Posterior cingulate gyrus (tissue), 11 donors: ENCODE measurements around the gene ZNF500.
A peak's percentile ranks its signal among the peaks of the same experiment; 100 is the strongest.

Source experiments
- DNase-seq, 10 donors: peaks; one replicate each; pipeline versions ENCODE4 v3.0.0 to v3.0.0-alpha.2; 2020 to 2021; ENCODE audit warnings: mixed read lengths in 3 of 10
- intact Hi-C: fragments of 100-400 bp; cut with DNase I; formaldehyde crosslinking; loops from one replicate; pipeline ENCODE4 v1.15.1; 2023

The ZNF500 gene

DNA sequence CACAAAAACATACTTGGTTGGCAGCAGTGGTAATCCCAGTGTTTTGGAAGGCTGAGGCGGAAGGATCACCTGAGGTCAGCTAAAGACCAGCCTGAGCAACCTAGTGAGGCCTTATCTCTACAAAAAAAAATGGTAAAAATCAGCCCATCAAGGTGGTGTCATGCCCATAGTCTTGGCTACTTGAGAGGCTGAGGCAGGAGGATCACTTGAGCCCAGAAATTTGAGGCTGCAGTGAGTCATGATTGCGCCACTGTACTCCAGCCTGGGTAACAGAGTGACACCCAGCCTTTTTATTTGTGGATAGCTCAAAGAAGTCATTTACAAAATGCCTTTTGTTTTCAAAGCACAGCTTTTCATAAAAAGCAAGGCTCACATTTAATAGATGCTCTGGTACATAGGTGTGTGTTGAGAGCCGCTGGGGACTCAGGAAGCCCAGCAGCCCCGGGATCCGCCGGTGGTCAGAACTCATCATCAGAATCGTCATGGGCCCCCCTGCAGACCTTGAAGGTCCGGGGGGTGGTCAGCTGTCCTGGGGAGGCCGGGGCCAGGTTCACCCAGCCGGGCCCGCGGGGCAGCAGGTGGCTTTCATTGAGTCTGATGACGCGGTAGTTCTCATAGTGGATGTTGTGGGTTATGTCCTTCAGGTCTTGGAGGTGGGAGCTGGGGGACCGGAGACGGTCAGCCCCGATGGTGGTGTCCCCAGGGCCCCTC lies 10.5 kb upstream of the ZNF500 start:
- intact Hi-C loops, result no loop called here

DNA sequence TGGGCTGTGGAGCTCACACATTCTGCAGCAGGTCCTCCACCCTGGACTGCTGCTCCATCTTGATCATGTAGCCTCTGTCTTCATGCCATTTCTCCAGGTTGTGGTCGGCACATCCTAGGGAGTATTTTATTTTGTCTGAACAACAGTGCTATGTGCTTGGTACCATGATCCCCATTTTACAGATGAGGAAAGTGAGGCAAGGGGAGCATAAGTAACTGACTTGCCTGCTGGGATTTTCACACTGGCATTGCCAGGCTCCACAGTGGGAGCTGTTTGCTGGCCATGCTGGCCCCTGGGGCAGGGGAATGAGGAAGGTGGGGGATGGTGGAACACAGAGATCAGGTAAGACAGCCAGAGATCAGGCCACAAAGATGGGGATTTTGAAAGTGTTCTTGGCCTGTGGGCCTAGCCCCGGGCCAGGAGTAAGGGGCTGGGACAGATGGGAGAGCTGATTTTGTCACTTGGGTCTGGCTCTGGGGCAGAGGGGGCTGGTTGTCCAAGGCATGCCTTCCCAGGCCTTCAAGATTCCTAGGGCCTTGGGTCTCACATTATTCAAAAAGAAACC lies 9.3 kb upstream of the ZNF500 start:
- peak in 1 of 10 donors; percentile 27 for DNase-seq
- intact Hi-C loops, result no loop called here

More for the DNA sequence above, 10.5 kb upstream of the ZNF500 start:
- peak in 1 of 10 donors; percentile 68 for DNase-seq

DNA sequence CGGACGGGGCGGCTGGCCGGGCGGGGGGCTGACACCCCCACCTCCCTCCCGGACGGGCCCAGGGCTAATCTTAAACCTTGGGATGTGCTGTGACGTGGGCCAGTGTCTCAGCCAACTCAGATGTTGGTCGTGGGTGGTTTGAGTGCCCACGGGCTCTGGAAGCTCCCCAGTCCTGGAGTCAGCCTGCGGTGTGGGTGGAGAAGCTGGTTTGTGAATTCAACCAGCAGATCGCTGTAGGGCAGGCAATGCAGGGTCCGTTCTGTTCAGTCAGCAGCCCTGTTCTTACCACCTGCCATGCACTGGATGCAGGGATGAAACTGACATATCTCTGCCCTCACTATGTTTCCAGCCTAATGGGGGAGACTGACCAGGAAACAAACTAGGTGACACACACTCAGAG lies 8.0 kb upstream of the ZNF500 start:
- DNase-seq, result peak in 2 of 10 donors; percentile 41 to 75
- intact Hi-C loops, result no loop called here

DNA sequence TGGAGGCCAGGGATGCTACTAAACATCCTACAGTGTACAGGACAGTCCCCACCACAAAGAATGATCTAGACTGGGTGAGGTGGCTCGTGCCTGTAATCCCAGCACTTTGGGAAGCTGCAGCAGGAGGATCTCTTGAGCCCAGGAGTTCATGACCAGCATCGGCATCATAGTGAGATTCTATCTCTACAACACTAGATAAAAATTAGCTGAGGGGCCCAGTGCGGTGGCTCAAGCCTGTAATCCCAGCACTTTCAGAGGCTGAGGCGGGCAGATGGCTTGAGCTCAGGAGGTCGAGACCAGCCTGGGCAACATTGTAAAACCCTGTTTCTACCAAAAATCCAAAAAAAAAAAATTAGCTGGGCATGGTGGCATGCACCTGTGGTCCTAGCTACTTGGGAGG lies 5.4 kb upstream of the ZNF500 start:
- DNase-seq, result no peak
- intact Hi-C loops, result no loop called here

DNA sequence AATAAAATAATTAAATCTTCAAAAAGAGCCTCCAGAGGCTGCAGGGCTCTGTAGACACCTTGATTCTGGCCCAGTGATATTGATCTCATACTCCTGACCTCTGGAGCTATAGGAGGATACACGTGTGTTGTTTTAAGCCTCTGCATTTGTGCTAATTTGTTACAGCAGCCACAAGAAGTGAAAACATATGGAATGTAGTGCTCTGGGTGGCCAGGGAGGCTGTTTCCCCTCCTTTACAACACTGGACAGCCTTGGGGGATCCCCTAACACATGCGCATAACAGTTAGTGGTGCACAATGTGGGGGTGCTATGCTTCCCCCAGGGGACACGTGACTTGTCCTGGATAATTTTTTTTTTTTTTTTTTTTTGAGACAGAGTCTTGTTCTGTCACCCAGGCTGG lies 4.7 kb upstream of the ZNF500 start:
- DNase-seq, result no peak
- intact Hi-C loops, result no loop called here

DNA sequence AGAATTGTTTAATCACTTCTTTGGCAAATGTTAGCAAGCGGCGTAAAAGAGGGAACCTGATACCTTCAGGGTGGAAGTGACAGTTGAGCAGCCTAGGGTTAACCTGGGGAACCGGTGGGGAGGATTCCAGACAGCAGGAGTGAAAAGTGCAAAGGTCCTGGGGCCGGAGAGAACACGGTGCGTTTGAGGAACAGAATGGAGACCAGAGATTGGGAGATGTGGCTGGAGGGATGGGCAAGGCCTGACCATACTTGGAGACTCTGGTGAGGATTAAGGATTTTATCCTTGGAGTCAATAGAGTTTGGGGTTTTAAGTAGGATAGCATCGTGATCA lies 2.3 kb upstream of the ZNF500 start:
- peak in 1 of 10 donors; percentile 59 for DNase-seq
- intact Hi-C loops, result loop anchor here (5.0 kb wide), 1 partner anchor 78 kb away; the partner anchor contains the start of genes GLYR1 and UBN1

DNA sequence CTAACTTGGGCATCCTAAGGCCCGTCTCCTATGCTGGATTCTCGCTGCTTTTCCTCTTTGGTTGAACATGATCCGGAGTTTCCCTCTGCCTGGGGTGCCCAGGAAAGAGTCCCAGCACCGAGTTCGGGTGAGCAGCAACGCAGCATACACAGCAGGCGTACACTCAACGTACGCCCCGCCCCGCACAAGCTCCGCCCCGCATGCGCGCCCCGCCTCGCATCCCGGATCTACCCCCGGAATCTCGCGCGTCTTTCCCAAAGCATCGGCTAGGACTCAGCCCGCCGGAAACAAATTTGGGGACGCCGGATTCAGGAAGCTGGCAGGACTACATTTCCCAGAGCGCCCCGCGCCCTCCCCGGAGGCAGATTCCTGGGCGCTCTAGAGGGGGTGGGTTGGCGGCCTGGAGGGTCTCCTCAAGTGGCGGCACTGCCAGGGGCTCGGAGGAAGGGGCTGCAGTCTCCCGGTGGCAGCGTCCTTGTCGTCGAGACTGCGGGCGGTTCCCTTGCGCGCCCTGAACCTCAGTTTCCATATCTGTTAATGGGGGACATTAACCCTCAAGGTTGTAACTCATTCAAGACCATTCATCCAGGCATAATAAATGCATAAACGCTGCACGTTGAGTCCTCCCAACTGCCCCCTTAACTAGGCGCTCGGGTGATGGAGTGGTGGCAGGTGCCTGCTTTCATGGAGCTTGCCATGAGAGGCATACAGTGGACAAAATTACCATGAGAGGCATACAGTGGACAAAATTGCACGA lies 1.8 kb upstream of the ZNF500 start:
- peak; percentile 92 to 100 (median 98) for DNase-seq
- intact Hi-C loops, result loop anchor here (5.0 kb wide), 1 partner anchor 79 kb away; the partner anchor contains the start of genes GLYR1 and UBN1

DNA sequence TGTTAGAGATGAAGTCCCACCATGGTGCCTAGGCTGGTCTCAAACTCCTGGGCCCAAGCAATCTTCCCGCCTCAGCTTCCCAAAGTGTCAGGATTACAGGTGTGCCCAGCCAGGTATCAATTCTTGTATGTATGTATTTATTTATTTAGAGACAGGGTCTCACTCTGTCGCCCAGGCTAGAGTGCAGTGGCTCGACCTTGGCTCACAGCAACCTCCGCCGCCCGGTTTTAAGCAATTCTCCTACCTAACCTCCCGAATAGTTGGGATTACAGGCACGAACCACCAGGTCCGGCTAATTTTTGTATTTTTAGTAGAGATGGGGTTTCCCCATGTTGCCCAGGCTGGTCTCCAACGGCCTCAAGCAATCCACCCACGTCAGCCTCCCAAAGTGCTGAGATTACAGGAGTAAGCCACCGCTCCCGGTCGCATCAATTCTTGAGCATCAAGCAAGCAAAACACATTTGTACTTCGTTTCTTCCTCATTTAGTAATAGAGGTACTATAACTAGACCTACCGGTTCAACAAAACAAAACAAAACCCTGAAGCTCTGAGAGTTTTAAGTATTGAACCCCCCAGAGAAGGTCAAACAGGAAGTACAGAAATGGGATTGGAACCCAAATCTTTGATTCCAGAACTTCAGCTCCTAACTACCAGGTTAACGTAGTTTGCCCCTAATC lies 1.0 kb upstream of the ZNF500 start:
- peak in 1 of 10 donors; percentile 66 for DNase-seq

DNA sequence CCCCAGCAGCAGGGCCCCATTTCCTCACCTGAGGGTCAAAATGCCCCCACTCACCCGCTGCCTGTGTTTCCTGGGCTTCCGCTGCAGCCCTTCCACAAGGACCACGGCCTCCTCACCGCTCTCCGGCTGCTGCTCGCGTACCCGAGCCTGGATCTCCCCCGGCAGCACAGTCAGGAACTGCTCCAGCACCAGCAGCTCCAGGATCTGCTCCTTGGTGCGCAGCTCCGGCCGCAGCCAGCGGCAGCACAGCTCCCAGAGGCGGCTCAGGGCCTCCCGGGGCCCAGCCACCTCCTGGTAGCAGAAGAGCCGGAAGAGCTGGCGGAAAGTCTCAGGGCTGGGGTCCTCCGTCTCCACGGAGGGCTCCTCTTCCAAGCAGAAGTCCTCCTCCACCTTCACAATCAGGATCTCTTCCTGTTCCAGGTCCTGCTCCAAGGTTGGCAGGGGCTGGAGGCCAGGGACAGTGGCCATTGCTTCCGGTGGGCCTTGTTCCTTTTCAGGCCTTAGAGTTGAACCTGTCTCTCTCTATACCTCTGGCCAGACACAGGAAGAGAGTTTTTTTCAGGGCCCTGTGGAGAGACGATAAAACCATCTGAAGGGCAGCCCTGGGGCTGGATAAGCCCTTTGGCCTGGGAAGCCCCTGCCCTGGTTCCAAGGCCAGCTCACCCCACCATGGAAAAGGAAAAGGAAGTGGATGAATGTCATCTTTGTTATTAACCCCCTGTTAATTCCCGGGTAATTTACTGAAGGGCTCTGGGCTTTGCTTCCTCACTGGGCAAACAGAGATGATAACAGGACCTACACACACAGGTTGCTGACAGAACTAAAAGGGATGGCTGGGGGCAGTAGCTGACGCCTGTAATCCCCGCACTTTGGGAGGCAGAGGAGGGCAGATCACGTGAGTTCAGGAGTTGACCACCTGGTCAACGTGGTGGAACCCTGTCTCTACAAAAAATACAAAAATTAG lies 1.2 kb downstream of the ZNF500 start:
- intact Hi-C loops, result loop anchor here (2.0 to 5.0 kb wide), 2 partner anchors 31 to 82 kb away; partner anchors contain the start of genes ANKS3, DNAAF8, GLYR1 and UBN1
- DNase-seq, result peak in 1 of 10 donors; percentile 75

More for the DNA sequence above, 1.0 kb upstream of the ZNF500 start:
- intact Hi-C loops, result loop anchor here (1.0 to 5.0 kb wide), 3 partner anchors 32 to 79 kb away; partner anchors contain the start of genes ANKS3, DNAAF8, GLYR1 and UBN1

DNA sequence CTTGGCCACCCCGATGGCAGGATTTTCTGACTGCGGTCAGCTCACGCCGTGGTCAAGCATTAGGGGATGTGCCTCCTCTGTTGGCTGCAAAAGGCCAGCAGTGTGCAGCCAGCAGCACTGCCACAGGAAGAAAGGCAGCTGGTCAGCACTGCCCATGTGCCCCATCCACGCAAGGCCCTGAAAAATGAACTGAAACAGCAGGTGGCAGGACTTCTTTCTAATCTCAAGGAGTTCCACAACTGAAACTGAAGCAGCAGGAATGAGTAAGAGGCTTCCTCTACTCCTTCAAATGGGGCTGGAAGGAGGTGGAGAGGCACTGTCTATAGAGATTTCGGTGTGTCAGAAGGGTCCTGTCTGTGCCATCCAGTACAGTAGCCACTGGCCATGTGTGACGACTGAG lies 3.2 kb downstream of the ZNF500 start:
- DNase-seq, result no peak
- intact Hi-C loops, result no loop called here

DNA sequence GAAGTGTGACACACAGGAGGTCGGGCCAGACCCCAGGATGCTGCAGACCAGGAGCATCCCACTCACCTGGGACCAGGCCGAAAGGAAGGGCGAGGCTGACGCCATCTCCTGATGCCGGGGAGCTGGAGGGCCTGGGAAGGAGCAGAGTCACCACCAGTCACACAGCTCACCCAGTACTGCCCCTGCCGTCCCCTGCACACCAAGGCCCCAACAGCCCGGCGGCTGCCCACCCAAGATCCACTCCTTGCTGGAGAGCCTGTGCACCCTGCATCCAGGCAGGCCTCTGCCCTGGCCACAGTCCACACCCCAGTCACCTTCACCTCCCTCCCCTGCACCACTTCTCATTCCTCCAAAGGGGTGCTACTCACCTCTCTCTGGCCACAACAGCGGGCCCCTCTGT lies 4.8 kb downstream of the ZNF500 start:
- peak in 1 of 10 donors; percentile 79 for DNase-seq
- intact Hi-C loops, result no loop called here

DNA sequence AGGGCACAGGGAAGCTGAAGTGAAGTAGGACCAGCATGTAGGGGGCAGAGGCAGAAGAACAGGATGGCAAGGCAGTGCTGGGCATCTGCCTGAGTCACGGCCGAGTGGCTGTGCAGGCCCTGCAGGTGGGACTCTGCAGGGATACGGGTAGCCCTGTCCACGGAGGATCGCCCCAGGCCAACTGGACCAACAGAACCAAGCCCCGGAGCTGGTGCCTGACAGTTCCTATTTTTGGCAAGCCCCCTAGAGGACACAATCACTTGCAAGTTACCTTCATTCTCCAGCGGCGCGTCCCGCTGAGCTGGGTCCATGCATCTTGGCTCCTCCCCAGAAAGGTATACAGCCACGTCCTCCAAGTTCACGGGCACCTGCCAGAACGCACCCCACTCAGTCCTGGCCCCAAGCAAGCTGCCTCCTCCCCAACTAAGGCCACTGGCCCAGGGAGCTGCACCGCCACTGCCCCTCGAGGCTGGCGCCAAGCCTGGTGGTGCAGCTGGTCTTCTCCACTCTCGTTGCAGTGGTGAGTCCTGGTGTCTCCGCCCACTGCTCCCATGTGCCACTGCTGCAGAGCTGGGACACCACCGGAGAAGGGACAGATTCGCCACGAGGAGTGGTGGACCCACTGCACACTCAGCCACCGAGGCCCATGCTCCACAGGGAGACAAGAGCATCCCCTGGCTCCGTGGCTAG lies 6.6 kb downstream of the ZNF500 start:
- intact Hi-C loops, result no loop called here
- DNase-seq, result no peak

DNA sequence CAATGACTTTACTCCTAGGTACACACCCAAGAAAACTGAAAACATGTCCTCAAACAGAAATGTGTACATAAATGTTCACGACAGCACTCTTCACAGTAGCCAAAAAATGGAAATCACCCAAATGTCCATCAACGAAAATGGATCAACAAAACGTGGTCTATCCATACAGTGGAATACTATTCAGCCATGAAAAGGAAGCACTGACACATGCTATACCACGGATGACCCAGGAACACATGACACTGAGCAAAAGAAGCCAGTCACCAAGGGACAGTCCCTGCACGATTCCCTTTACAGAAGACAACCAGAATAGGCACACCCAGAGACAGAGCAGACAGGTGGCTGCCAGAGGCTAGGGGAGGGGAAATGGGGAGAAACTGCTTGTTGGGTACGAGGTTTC lies 11.3 kb downstream of the ZNF500 start:
- no peak for DNase-seq
- intact Hi-C loops, result no loop called here

DNA sequence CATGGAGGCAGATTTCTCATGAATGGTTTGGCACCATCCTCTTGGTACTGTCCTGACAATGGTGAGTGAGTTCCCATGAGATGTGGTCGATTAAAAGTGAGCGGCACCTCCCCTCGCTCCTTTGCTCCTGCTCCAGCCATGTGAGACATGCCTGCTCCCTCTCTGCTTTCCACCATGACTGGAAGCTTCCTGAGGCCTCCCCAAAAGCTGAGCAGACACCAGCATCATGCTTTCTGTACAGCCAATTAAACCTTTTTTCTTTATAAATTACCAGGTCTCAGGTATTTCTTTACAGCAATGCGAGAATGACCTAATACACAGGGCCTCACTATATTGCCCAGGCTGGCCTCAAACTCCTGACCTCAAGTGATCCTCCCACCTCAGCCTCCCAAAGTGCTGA lies 12.1 kb downstream of the ZNF500 start:
- intact Hi-C loops, result no loop called here
- no peak for DNase-seq

DNA sequence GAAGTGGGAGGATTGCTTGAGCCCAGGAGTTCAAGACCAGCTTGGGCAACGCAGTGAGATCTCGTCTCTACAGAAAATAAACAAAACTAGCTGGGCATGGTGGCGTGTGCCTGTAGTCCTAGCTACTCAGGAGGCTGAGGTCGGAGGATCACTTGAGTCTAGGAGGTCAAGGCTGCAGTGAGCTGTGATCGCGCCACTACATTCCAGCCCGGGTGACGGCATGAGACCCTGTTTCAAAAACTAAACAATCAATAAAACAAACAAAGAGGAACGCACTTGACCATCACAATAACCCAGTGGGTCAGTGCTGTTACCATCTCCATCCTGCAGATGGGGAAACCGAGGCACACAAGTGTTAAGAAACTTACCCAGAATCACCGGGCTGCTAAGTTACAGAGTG lies 13.7 kb downstream of the ZNF500 start:
- DNase-seq, result no peak
- intact Hi-C loops, result no loop called here

DNA sequence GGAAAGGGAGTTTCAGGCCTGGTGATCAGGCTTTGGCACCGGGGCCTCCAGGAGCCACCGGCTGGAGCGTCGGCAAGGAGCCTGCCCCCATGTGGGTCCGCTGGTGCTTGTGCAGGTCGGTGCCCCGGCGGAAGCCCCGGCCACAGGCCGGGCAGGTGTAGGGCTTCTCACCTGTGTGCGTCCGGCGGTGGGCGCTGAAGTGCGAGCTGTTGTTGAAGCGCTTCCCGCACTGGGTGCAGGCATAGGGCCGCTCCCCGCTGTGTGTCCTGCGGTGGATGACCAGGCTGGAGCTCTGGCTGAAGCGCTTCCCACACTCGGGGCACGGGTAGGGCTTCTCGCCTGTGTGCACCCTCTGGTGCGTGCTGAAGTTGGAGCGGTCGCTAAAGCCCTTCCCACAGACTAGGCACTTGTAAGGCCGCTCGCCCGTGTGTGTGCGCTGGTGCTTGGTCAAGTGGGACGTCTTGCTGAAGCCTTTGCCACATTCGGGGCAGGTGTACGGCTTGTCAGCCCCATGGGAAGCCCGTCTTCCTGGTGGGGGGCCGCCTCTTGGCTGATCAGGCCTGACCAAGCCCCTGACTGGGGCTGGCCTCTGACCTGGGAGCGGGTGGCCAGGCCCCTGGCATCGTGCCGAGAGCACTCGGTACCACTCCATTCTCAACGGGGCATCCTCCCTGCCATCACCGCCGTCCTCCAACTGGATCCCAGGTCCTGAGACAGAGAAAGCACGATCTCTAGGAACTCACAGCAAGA lies 14.4 kb downstream of the ZNF500 start:
- intact Hi-C loops, result no loop called here
- DNase-seq, result no peak

DNA sequence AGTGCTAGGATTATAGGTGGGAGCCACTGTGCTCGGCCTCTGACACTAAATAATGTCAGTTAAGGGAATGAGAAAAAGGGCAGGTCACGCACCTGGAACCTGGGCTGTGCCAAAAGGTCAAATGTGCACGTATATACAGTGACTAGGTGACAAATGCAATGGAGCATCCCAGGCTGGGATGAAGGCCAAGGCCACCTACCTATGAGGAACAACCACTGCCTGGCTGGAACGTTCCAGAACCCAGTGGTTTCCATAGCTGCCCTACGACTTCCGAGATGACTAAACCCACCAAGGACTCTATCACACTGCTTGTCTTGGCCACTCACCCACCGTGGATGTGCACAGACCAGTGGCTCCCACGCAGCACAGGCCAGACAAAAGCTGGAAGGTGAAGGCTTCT lies 16.1 kb downstream of the ZNF500 start:
- no peak for DNase-seq
- intact Hi-C loops, result no loop called here

DNA sequence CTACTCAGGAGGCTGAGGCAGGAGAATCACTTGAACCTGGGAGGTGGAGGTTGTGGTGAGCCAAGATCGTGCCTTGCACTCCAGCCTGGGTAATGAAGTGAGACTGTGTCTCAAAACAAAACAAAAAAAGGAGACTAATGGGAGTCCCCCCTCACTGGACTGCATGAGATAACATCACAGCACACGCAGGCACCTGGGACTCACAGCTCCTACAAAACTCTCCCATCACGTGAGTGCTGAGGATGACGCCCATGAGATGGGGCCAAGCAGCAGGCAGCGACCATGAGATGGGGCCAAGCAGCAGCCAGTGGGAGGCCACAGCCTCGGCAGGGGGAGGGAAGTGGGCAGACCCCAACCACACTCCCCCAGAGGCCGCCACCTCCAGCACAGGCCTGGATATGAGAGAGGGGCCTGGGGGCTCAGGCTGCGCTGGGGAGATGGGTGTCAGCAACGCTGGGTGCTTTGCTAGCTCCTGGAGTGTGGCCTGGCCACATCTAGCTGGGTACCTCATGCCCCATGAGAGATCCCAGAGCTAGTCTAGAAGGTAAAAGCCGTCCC lies 17.2 kb downstream of the ZNF500 start:
- no peak for DNase-seq

More for the DNA sequence above, 17.2 kb downstream of the ZNF500 start:
- intact Hi-C loops, result no loop called here
